PFSK-1 (cell line): Measurements from ENCODE around the gene GPSM1.

Experiments
- POLR2AphosphoS5 ChIP-seq: IDR thresholded peaks from 2 replicates; pipeline ENCODE4 v1.6.1; 2012; ENCODE audit warnings: low read depth, mild to moderate bottlenecking, control low read depth, low read length, moderate library complexity
- SIN3A ChIP-seq: IDR thresholded peaks from 2 replicates; pipeline ENCODE4 v1.6.1; 2012; ENCODE audit warnings: mild to moderate bottlenecking, low read length, moderate library complexity, borderline replicate concordance; ENCODE audit not compliant: insufficient read depth

DNA sequence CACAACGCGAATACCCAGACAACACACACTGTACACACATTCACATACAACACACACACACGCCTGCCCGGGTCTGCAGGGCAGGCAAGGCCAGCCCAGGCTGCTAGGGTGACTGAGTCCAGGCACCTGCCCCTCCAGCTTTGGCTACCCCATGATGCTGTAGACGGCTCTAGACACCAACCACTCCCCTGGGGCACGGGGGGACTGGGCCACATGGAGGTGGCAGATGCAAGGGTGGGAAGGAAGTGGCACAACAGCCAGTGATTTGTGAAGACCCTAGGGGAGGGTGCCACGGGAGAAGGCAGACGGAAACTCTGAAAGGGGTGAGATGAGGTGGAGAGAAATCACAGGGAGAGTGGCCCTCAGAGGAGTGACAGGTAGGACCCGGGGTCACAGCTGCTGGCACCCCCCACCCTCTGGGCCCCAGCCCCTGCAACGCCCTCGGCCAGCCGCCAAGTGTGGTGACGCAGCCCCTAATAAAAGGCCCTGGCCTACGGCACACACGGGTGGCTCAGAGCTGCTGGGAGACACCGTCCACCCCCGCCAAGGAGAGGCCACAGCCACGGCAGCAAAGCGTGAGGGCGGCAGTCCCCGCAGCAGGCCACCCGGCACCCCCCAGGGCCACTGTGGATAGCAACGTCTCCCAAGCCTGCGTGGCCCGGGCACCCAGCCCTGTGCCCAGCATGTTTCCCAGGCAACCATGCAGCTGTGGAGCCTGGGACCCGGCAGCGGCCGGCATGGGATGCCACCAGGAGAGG lies 16.9 kb upstream of the GPSM1 start:
- TF ChIP-seq SIN3A, result no peak
- TF ChIP-seq POLR2AphosphoS5, result no peak
